HFFc6 (cell line): ENCODE results near the gene MPP4. TPM values are rescaled to one million over a fixed set of nuclear protein-coding genes. Genes with fewer than 3 reads are reported as not detected.

Source experiments
- DNase-seq: peaks from one replicate; pipeline ENCODE4 v3.0.0-alpha.2; 2018
- H3K27ac Mint-ChIP-seq: 2 replicates; pipeline ENCODE4 v1.8.0; 2020; ENCODE audit warnings: mild to moderate bottlenecking, mixed read lengths
- H3K27me3 Mint-ChIP-seq: 2 replicates; pipeline ENCODE4 v1.8.0; 2021; ENCODE audit warnings: mild to moderate bottlenecking, moderate library complexity, mixed read lengths; ENCODE audit not compliant: insufficient read depth
- H3K36me3 Mint-ChIP-seq: 2 replicates; pipeline ENCODE4 v1.8.0; 2021; ENCODE audit warnings: low read depth, mixed read lengths
- H3K4me1 Mint-ChIP-seq: 2 replicates; pipeline ENCODE4 v1.8.0; 2020; ENCODE audit warnings: low read depth, mixed read lengths
- H3K4me3 Mint-ChIP-seq: 2 replicates; pipeline ENCODE4 v1.8.0; 2020; ENCODE audit warnings: mild to moderate bottlenecking, moderate library complexity, mixed read lengths
- H3K9me3 Mint-ChIP-seq: 2 replicates; pipeline ENCODE4 v1.8.0; 2020; ENCODE audit warnings: mild to moderate bottlenecking, mixed read lengths
- total RNA-seq, 6 experiments: library from RNA; stranded (reverse); fragmentation: NEBNext Ultra II Directional; extraction: Animal tissue kit (Norgen Biotek cat#: 25700); gene quantifications; 2 replicates in 1 of 6; 3 replicates in 5 of 6; pipeline ENCODE4 v1.2.3, GENCODE V29; 2021
- TF ChIP-seq, protein P1 (sequence below): fragments of 200-600 bp; sonication (generic); IDR thresholded peaks from 2 replicates; pipeline ENCODE4 v1.5.0; 2021; ENCODE audit warnings: antibody characterized with exemption, mild to moderate bottlenecking

The MPP4 gene
- total RNA-seq, 6 experiments from 2014 or later, result 2.7 to 6.7 (median 3.7) TPM

- DNase-seq, result no peak
- H3K27me3 Mint-ChIP-seq, result peaks cover 3% of the 10 kb centered on the region; the same call in 1 of the 2 replicates
- H3K4me3 Mint-ChIP-seq, result peak overlapping the region; percentile 14
- peaks cover 12% of the 10 kb centered on the region; the same call in 1 of the 2 replicates for H3K36me3 Mint-ChIP-seq
- H3K4me1 Mint-ChIP-seq, result peaks cover 62% of the 10 kb centered on the region
- TF ChIP-seq, protein P1, sequence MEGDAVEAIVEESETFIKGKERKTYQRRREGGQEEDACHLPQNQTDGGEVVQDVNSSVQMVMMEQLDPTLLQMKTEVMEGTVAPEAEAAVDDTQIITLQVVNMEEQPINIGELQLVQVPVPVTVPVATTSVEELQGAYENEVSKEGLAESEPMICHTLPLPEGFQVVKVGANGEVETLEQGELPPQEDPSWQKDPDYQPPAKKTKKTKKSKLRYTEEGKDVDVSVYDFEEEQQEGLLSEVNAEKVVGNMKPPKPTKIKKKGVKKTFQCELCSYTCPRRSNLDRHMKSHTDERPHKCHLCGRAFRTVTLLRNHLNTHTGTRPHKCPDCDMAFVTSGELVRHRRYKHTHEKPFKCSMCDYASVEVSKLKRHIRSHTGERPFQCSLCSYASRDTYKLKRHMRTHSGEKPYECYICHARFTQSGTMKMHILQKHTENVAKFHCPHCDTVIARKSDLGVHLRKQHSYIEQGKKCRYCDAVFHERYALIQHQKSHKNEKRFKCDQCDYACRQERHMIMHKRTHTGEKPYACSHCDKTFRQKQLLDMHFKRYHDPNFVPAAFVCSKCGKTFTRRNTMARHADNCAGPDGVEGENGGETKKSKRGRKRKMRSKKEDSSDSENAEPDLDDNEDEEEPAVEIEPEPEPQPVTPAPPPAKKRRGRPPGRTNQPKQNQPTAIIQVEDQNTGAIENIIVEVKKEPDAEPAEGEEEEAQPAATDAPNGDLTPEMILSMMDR, result no peak
- H3K27ac Mint-ChIP-seq, result peak overlapping the region; percentile 94
- no peaks in the 10 kb centered on the region for H3K9me3 Mint-ChIP-seq
Observed at GRCh38 chr2:201656102-201656501, 42.3 kb downstream of the MPP4 start.

- peaks cover 62% of the 10 kb centered on the region for H3K4me1 Mint-ChIP-seq
- peak overlapping the region; percentile 94 for H3K27ac Mint-ChIP-seq
- DNase-seq, result peak; percentile 82
- TF ChIP-seq, protein P1, result no peak
- H3K36me3 Mint-ChIP-seq, result peaks cover 17% of the 10 kb centered on the region; the same call in 1 of the 2 replicates
- H3K4me3 Mint-ChIP-seq, result peak overlapping the region; percentile 59
- H3K9me3 Mint-ChIP-seq, result no peaks in the 10 kb centered on the region
- peaks cover 3% of the 10 kb centered on the region; the same call in 1 of the 2 replicates for H3K27me3 Mint-ChIP-seq
Observed at GRCh38 chr2:201654616-201655384, 43.6 kb downstream of the MPP4 start.

DNA sequence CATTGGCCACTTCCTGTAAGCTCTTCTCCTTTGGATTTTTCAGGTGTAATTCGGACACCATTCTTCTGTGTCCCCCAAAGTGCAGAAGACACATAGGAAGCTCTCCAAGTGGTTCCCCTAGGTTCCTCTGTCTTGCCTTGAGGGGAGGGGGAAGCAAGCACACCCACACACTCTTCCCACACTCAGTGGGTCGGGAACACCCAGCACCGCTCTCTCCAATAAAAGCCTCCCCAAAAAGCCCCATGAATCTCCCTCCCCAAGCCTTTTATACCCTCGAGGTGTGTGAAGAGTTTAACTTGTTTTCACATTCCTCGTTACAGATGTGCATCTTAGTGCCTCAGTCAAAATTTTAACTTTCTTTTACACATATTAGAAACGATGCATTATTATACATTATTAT lies 45.2 kb downstream of the MPP4 start:
- TF ChIP-seq, protein P1, result no peak
- H3K36me3 Mint-ChIP-seq, result peaks cover 17% of the 10 kb centered on the region; the same call in 1 of the 2 replicates
- no peak for DNase-seq
- H3K4me3 Mint-ChIP-seq, result peak overlapping the region; percentile 57
- peaks cover 59% of the 10 kb centered on the region for H3K4me1 Mint-ChIP-seq
- peak overlapping the region; percentile 99 for H3K27ac Mint-ChIP-seq
- H3K9me3 Mint-ChIP-seq, result no peaks in the 10 kb centered on the region
- H3K27me3 Mint-ChIP-seq, result peaks cover 3% of the 10 kb centered on the region; the same call in 1 of the 2 replicates

DNA sequence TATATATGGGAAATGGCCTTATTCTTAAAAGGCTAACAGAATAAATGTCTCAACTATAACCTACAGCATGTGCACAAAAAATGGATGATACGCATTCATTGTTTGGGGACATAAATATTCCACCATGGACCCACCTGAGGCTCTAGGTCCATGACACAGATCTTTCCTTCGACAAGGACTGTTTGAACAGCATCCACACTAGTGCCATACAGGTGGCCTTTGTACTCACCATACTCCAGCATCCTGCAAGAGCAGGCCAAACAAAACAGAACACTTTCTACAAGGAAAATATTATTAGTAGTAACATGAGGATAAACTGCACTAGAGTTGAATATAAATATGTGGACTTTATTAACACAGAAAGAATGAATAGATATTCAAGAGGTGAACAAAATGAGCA lies 49.0 kb downstream of the MPP4 start:
- Mint-ChIP-seq H3K4me1 (peaks cover 38% of the 10 kb centered on the region), H3K27ac (no peak overlapping the region), H3K27me3 (peaks cover 3% of the 10 kb centered on the region; the same call in 1 of the 2 replicates), H3K9me3 (no peaks in the 10 kb centered on the region), H3K36me3 (peaks cover 8% of the 10 kb centered on the region; the same call in 1 of the 2 replicates), H3K4me3 (no peak overlapping the region)
- TF ChIP-seq, protein P1, result no peak
- no peak for DNase-seq

GRCh38 chr2:201647431-201647830 lies 51.0 kb downstream of the MPP4 start:
- H3K27ac Mint-ChIP-seq, result no peak overlapping the region
- no peak overlapping the region for H3K4me3 Mint-ChIP-seq
- DNase-seq, result no peak
- peaks cover 3% of the 10 kb centered on the region; the same call in 1 of the 2 replicates for H3K27me3 Mint-ChIP-seq
- peaks cover 8% of the 10 kb centered on the region; the same call in 1 of the 2 replicates for H3K36me3 Mint-ChIP-seq
- peaks cover 33% of the 10 kb centered on the region for H3K4me1 Mint-ChIP-seq
- H3K9me3 Mint-ChIP-seq, result no peaks in the 10 kb centered on the region
- TF ChIP-seq, protein P1, result no peak
